Colon (tissue), 2 donors: ENCODE results near the gene KIF26B.

Experiments
- FAIRE-seq: peaks from 2 replicates; lab custom pipeline; 2012; peaks lifted over from hg19 to GRCh38; lab: Jason Lieb, UNC
- donor health status: control.
- donor health status: control.

Gene KIF26B

GRCh38 chr1:245133995-245134715 lies 20.6 kb upstream of the KIF26B start:
- FAIRE-seq, result no peak

- FAIRE-seq, result no peak
These were observed 12.5 kb upstream of the KIF26B start for GRCh38 chr1:245142171-245142798.

- no peak for FAIRE-seq
These were observed 11.8 kb upstream of the KIF26B start for GRCh38 chr1:245142976-245143375.

- no peak for FAIRE-seq
These were observed 10.9 kb upstream of the KIF26B start for GRCh38 chr1:245143849-245144248.

GRCh38 chr1:245148069-245148468 lies 6.7 kb upstream of the KIF26B start:
- no peak for FAIRE-seq

- FAIRE-seq, result no peak
These were observed 5.9 kb upstream of the KIF26B start for GRCh38 chr1:245148861-245149260.

GRCh38 chr1:245153081-245153551 lies 1.7 kb upstream of the KIF26B start:
- FAIRE-seq, result no peak

GRCh38 chr1:245153552-245154428 lies 995 bp upstream of the KIF26B start:
- FAIRE-seq, result no peak

- FAIRE-seq, result no peak
These were observed 671 bp downstream of the KIF26B start for GRCh38 chr1:245155272-245156040.

GRCh38 chr1:245156041-245156735 lies 1.4 kb downstream of the KIF26B start:
- FAIRE-seq, result no peak

GRCh38 chr1:245156736-245157505 lies 2.1 kb downstream of the KIF26B start:
- no peak for FAIRE-seq

GRCh38 chr1:245158913-245159312 lies 4.1 kb downstream of the KIF26B start:
- FAIRE-seq, result no peak

GRCh38 chr1:245160288-245160687 lies 5.5 kb downstream of the KIF26B start:
- FAIRE-seq, result no peak

GRCh38 chr1:245160741-245161400 lies 6.1 kb downstream of the KIF26B start:
- FAIRE-seq, result no peak

- FAIRE-seq, result no peak
These were observed 7.1 kb downstream of the KIF26B start for GRCh38 chr1:245161866-245162265.

- FAIRE-seq, result no peak
These were observed 11.7 kb downstream of the KIF26B start for GRCh38 chr1:245166471-245166885.

- no peak for FAIRE-seq
These were observed 13.3 kb downstream of the KIF26B start for GRCh38 chr1:245168086-245168485.

- FAIRE-seq, result no peak
These were observed 14.1 kb downstream of the KIF26B start for GRCh38 chr1:245168906-245169305.

- FAIRE-seq, result no peak
These were observed 14.6 kb downstream of the KIF26B start for GRCh38 chr1:245169376-245169775.

- FAIRE-seq, result no peak
These were observed 17.2 kb downstream of the KIF26B start for GRCh38 chr1:245172026-245172425.
